Liver (tissue), 9 donors: ENCODE measurements around the gene PRKCD. TPM values are rescaled to one million over a fixed set of nuclear protein-coding genes. Genes with fewer than 3 reads are reported as not detected.

ENCODE experiments used
- DNase-seq: peaks from one replicate; pipeline ENCODE4 v3.0.0-alpha.2; 2017; ENCODE audit warnings: low spot score
- H3K27ac ChIP-seq, 2 donors: one replicate each; pipeline ENCODE4 v1.7.0; 2013; ENCODE audit warnings: inconsistent platforms in 2 of 2, low read length in 2 of 2, control low read depth in 1 of 2, low read depth in 1 of 2, mild to moderate bottlenecking in 1 of 2
- H3K27me3 ChIP-seq, 4 donors: one replicate each; pipeline versions ENCODE4 v1.6.1 to v1.7.0; 2013; ENCODE audit warnings: low read length in 3 of 4, inconsistent platforms in 1 of 4, mild to moderate bottlenecking in 1 of 4, moderate library complexity in 1 of 4; ENCODE audit not compliant: control insufficient read depth in 4 of 4, insufficient read depth in 4 of 4
- H3K36me3 ChIP-seq, 4 donors: one replicate each; pipeline versions ENCODE4 v1.6.1 to v1.7.0; 2013; ENCODE audit warnings: low read length in 3 of 4, mild to moderate bottlenecking in 3 of 4, low read depth in 1 of 4, moderate library complexity in 1 of 4; ENCODE audit not compliant: control insufficient read depth in 4 of 4, insufficient read depth in 3 of 4
- H3K4me1 ChIP-seq, 4 donors: one replicate each; pipeline versions ENCODE4 v1.6.1 to v1.7.0; 2013; ENCODE audit warnings: low read length in 3 of 4, mild to moderate bottlenecking in 3 of 4, moderate library complexity in 1 of 4; ENCODE audit not compliant: control insufficient read depth in 4 of 4, insufficient read depth in 4 of 4
- H3K4me3 ChIP-seq, 3 donors: one replicate each; pipeline versions ENCODE4 v1.6.1 to v1.7.0; 2013; ENCODE audit warnings: low read length in 3 of 3, control low read depth in 1 of 3, low read depth in 1 of 3, mild to moderate bottlenecking in 1 of 3
- H3K9ac ChIP-seq, 2 donors: one replicate each; pipeline ENCODE4 v1.7.0; 2013; ENCODE audit warnings: low read length in 2 of 2, mild to moderate bottlenecking in 2 of 2, moderate library complexity in 2 of 2, control low read depth in 1 of 2, low read depth in 1 of 2
- H3K9me3 ChIP-seq, 4 donors: one replicate each; pipeline versions ENCODE4 v1.6.1 to v1.7.0; 2013; ENCODE audit warnings: low read length in 3 of 4; ENCODE audit not compliant: control insufficient read depth in 4 of 4
- ATF3 ChIP-seq: IDR thresholded peaks from 2 replicates; pipeline ENCODE4 v1.6.1; 2016; ENCODE audit warnings: antibody characterized with exemption
- FOXA1 ChIP-seq: IDR thresholded peaks from 2 replicates; pipeline ENCODE4 v1.6.1; 2016; ENCODE audit warnings: antibody characterized with exemption
- FOXA2 ChIP-seq: IDR thresholded peaks from 2 replicates; pipeline ENCODE4 v1.6.1; 2016; ENCODE audit warnings: antibody characterized with exemption
- GABPA ChIP-seq, 2 donors: IDR thresholded peaks in 1 of 2; conservative IDR thresholded peaks in 1 of 2; 2 replicates each; pipeline ENCODE4 v1.6.1; 2016; ENCODE audit warnings: antibody characterized with exemption in 2 of 2, mild to moderate bottlenecking in 1 of 2, moderate library complexity in 1 of 2
- HNF4A ChIP-seq, 2 donors: conservative IDR thresholded peaks; 2 replicates each; pipeline ENCODE4 v1.6.1; 2016; ENCODE audit warnings: antibody characterized with exemption in 2 of 2, mild to moderate bottlenecking in 2 of 2
- HNF4G ChIP-seq: IDR thresholded peaks from 2 replicates; pipeline ENCODE4 v1.6.1; 2016; ENCODE audit warnings: antibody characterized with exemption
- JUND ChIP-seq, 2 donors: IDR thresholded peaks; 2 replicates each; pipeline ENCODE4 v1.6.1; 2016; ENCODE audit warnings: antibody characterized with exemption in 2 of 2
- MAX ChIP-seq: IDR thresholded peaks from 2 replicates; pipeline ENCODE4 v1.6.1; 2016; ENCODE audit warnings: antibody characterized with exemption
- NR2F2 ChIP-seq: IDR thresholded peaks from 2 replicates; pipeline ENCODE4 v1.6.1; 2016; ENCODE audit warnings: antibody characterized with exemption
- REST ChIP-seq: IDR thresholded peaks from 2 replicates; pipeline ENCODE4 v1.6.1; 2016; ENCODE audit warnings: antibody characterized with exemption, mild to moderate bottlenecking
- SP1 ChIP-seq: IDR thresholded peaks from 2 replicates; pipeline ENCODE4 v1.6.1; 2018; ENCODE audit warnings: antibody characterized with exemption, mild to moderate bottlenecking
- TAF1 ChIP-seq: conservative IDR thresholded peaks from 2 replicates; pipeline ENCODE4 v1.6.1; 2016; ENCODE audit warnings: antibody characterized with exemption, mild to moderate bottlenecking
- YY1 ChIP-seq: IDR thresholded peaks from 2 replicates; pipeline ENCODE4 v1.6.1; 2016; ENCODE audit warnings: antibody characterized with exemption, mild to moderate bottlenecking
- ZBTB33 ChIP-seq: IDR thresholded peaks from 2 replicates; pipeline ENCODE4 v1.6.1; 2016; ENCODE audit warnings: antibody characterized with exemption
- WGBS: extraction: QIAGEN DNeasy Blood & Tissue Kit; methylation state at CpG from one replicate; pipeline ENCODE4 v1.1.7; 2013; 5-methylcytosine and 5-hydroxymethylcytosine counted together
- polyA plus RNA-seq, 2 donors: library from polyadenylated mRNA; stranded (reverse) in 1 of 2; unstranded in 1 of 2; fragments of 200-250 nt in 1 of 2; fragments of >200 nt in 1 of 2; fragmentation: Nextera tagmentation in 1 of 2; extraction: Ambion mirVana in 1 of 2; gene quantifications; one replicate each; pipeline versions ENCODE4 v1.2.1 to v1.2.3, GENCODE V29; 2013 to 2015
- total RNA-seq, 2 donors: library from RNA; depleted of rRNA; stranded (reverse); fragments of >200 nt; gene quantifications; one replicate each; pipeline ENCODE4 v1.2.3, GENCODE V29; 2014
- donor health status: healthy.
- donor health status: healthy.
- donor health status: healthy.
- donor health status: healthy.
- donor health status: healthy.

The PRKCD gene
- total and polyA plus RNA-seq, 4 donors = 3.1 to 7.3 (median 3.4) TPM

GRCh38 chr3:53229606-53230005 lies 68.6 kb downstream of the PRKCD start:
- no peak overlapping the region for H3K27ac ChIP-seq
- H3K36me3 ChIP-seq = peaks cover 39 to 81% (median 45%) of the 10 kb centered on the region in 4 donors
- no peaks in the 10 kb centered on the region for H3K4me1 ChIP-seq
- H3K4me3 ChIP-seq = no peak overlapping the region
- H3K9ac ChIP-seq = no peak overlapping the region
- WGBS = 96% methylated on average over 2 of the region's 2 CpGs
- no peaks in the 10 kb centered on the region for H3K27me3 ChIP-seq
- TF ChIP-seq JUND (IDR thresholded peaks at IDR 0.05) = no peak
- TF ChIP-seq ATF3 = no peak
- no peaks in the 10 kb centered on the region for H3K9me3 ChIP-seq
- DNase-seq = no peak

DNA sequence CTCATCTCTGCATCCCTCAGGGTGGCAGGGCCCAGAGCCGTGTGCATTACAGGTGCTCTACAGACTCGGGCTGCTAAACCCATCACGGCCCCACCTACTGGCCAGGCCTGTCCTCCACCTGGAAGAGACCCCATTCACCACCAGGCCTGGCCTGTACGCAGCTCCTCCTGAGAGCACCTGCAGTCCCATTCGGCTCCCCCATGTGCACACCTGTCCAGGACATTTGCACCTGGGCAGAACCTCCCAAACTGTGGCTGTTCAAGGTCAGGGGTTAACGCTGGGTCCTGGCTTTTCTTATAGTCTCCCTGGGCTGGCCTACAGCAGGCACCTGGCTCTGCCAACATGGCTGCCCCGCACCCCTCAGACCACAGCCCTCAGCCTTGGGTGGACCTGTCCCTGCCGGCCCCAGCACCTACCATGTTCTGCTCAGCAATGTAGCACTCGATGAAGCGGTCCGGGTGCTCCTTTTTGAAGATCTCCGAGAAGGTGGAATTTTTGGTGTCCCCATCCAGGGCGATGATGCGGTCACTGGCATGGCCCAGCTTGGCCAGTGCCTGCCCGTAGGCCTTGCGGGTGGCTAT lies 69.1 kb downstream of the PRKCD start:
- Histone ChIP-seq H3K4me1 (no peaks in the 10 kb centered on the region), H3K4me3 (no peak overlapping the region), H3K36me3 (peaks cover 37 to 79% (median 41%) of the 10 kb centered on the region in 4 donors), H3K9ac (no peak overlapping the region), H3K27ac (no peak overlapping the region), H3K9me3 (no peaks in the 10 kb centered on the region), H3K27me3 (no peaks in the 10 kb centered on the region)
- DNase-seq = no peak
- TF ChIP-seq ZBTB33 (no peak), TAF1 (no peak), HNF4G (no peak), GABPA (IDR thresholded peaks at IDR 0.05 in 1 of 2, conservative IDR thresholded peaks at IDR 0.05 in 1 of 2) (no peak), SP1 (no peak), HNF4A (conservative IDR thresholded peaks at IDR 0.05) (no peak)
- 94% methylated on average over 16 of the region's 16 CpGs for WGBS

- H3K4me1 ChIP-seq = peaks cover 0 to 4% (median under 1%) of the 10 kb centered on the region in 4 donors
Observed at GRCh38 chr3:53230789-53231188, 69.8 kb downstream of the PRKCD start.

More at GRCh38 chr3:53230789-53231188, 69.8 kb downstream of the PRKCD start:
- H3K9me3 ChIP-seq = no peaks in the 10 kb centered on the region
- no peaks in the 10 kb centered on the region for H3K27me3 ChIP-seq
- TF ChIP-seq SP1 (no peak), FOXA1 (no peak), FOXA2 (no peak), GABPA (IDR thresholded peaks at IDR 0.05 in 1 of 2, conservative IDR thresholded peaks at IDR 0.05 in 1 of 2) (no peak), NR2F2 (no peak), HNF4A (conservative IDR thresholded peaks at IDR 0.05) (no peak), TAF1 (no peak), YY1 (no peak), REST (no peak), MAX (no peak), JUND (IDR thresholded peaks at IDR 0.05) (no peak), ATF3 (no peak), ZBTB33 (no peak)
- no peak for DNase-seq
- 96% methylated on average over 5 of the region's 5 CpGs for WGBS
- no peak overlapping the region for H3K27ac ChIP-seq
- no peak overlapping the region for H3K4me3 ChIP-seq
- no peak overlapping the region for H3K9ac ChIP-seq
- H3K36me3 ChIP-seq = peaks cover 34 to 73% (median 38%) of the 10 kb centered on the region in 4 donors
